ENCODE results near the gene NOL9. TPM values are rescaled to one million over a fixed set of nuclear protein-coding genes. Genes with fewer than 3 reads are reported as not detected.
A peak's percentile ranks its signal among the peaks of the same experiment; 100 is the strongest.

The NOL9 gene
- total and polyA plus RNA-seq, 2 of the 13 experiments (the other 11 are each of a cell fraction or from before 2014, with no cell fraction given) = 18.0 to 24.7 TPM

DNA sequence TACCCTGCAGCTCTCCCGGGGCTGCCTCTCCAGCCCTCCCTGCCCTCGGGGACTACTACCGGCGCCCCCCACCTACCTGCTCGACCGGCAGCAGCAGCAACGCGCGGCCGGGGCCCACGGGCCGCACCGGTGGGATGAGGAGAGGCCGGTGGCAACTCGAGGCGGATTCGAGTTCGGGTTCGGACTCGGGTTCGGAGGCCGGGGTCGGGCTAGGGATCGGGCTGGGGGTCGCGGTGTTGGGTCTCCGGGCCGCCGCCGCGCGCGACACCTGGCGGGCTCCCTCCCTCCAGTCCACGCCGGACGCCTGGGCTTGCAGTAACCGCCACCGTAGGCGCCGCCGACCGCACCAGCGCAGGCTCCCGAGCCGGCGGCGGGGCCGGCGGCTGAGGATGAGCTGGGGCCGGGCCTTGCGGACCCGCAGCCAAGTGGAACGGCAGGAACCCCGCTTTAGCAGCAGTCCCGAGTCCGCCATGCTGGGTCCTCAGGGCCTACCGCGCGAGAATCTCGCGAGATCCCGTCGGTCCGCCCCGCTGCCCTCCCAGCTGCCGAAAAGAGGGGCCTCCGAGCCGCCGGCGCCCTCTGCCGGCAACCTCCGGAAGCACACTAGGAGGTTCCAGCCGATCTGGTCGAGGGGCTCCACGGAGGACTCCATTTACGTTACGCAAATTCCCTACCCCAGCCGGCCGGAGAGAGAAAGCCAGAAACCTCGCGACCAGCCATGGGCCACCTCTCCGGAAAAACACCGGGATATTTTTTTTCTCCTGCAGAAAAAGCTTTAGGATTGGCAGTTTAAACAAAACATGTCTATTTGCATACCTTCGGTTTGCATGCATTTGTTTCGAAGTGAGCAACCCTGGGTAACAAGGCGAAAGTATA is at the start of gene NOL9 (continued):
- 0 out of 2 replicates have a peak, but pooled peaks have one; percentile 12 for TF ChIP-seq NR2F6 (IDR thresholded peaks at IDR 0.05)
- TF ChIP-seq NR2F6 (CRISPR knock-in tag; IDR thresholded peaks at IDR 0.05) = peak; percentile 27; the same call in 1 of the 2 replicates
- TF ChIP-seq MIER2 (CRISPR knock-in tag; IDR thresholded peaks at IDR 0.05) = no peak
- TF ChIP-seq NKX3-1 (CRISPR knock-in tag; IDR thresholded peaks at IDR 0.05) = no peak
- TF ChIP-seq, protein P1, sequence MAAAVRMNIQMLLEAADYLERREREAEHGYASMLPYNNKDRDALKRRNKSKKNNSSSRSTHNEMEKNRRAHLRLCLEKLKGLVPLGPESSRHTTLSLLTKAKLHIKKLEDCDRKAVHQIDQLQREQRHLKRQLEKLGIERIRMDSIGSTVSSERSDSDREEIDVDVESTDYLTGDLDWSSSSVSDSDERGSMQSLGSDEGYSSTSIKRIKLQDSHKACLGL (CRISPR knock-in tag; IDR thresholded peaks at IDR 0.05) = peak; percentile 78
- no peak for TF ChIP-seq ZNF737 (CRISPR knock-in tag; IDR thresholded peaks at IDR 0.05; ENCODE audit: borderline replicate concordance)
- TF ChIP-seq ZNF230 (CRISPR knock-in tag; IDR thresholded peaks at IDR 0.05) = no peak
- TF ChIP-seq, protein P2, sequence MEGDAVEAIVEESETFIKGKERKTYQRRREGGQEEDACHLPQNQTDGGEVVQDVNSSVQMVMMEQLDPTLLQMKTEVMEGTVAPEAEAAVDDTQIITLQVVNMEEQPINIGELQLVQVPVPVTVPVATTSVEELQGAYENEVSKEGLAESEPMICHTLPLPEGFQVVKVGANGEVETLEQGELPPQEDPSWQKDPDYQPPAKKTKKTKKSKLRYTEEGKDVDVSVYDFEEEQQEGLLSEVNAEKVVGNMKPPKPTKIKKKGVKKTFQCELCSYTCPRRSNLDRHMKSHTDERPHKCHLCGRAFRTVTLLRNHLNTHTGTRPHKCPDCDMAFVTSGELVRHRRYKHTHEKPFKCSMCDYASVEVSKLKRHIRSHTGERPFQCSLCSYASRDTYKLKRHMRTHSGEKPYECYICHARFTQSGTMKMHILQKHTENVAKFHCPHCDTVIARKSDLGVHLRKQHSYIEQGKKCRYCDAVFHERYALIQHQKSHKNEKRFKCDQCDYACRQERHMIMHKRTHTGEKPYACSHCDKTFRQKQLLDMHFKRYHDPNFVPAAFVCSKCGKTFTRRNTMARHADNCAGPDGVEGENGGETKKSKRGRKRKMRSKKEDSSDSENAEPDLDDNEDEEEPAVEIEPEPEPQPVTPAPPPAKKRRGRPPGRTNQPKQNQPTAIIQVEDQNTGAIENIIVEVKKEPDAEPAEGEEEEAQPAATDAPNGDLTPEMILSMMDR (CRISPR knock-in tag; IDR thresholded peaks at IDR 0.05) = peak; percentile 93
- peak; percentile 98 for TF ChIP-seq GATAD1 (CRISPR knock-in tag; IDR thresholded peaks at IDR 0.05)
- TF ChIP-seq, protein P3, sequence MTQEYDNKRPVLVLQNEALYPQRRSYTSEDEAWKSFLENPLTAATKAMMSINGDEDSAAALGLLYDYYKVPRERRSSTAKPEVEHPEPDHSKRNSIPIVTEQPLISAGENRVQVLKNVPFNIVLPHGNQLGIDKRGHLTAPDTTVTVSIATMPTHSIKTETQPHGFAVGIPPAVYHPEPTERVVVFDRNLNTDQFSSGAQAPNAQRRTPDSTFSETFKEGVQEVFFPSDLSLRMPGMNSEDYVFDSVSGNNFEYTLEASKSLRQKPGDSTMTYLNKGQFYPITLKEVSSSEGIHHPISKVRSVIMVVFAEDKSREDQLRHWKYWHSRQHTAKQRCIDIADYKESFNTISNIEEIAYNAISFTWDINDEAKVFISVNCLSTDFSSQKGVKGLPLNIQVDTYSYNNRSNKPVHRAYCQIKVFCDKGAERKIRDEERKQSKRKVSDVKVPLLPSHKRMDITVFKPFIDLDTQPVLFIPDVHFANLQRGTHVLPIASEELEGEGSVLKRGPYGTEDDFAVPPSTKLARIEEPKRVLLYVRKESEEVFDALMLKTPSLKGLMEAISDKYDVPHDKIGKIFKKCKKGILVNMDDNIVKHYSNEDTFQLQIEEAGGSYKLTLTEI (CRISPR knock-in tag; conservative IDR thresholded peaks at IDR 0.05) = no peak
- no peak for TF ChIP-seq ZNF224 (CRISPR knock-in tag; IDR thresholded peaks at IDR 0.05)
- TF ChIP-seq SCMH1 (CRISPR knock-in tag; IDR thresholded peaks at IDR 0.05; ENCODE audit: borderline replicate concordance) = no peak
- TF ChIP-seq RBFOX2 (IDR thresholded peaks at IDR 0.05; ENCODE audit: low read depth, low read length) = peak; percentile 91
- TF ChIP-seq JARID2 (CRISPR knock-in tag; IDR thresholded peaks at IDR 0.05; ENCODE audit: insufficient replicate concordance) = no peak
- TF ChIP-seq KLF9 (CRISPR knock-in tag; IDR thresholded peaks at IDR 0.05; ENCODE audit: low read depth) = no peak
- TF ChIP-seq HNRNPK (IDR thresholded peaks at IDR 0.05; ENCODE audit: low read depth, low read length, poor library complexity, severe bottlenecking) = no peak
- TF ChIP-seq AGO2 (optimal IDR thresholded peaks at IDR 0.05; ENCODE audit: low read depth, low read length) = peak; percentile 67
- peak; percentile 91 for TF ChIP-seq KMT2A (CRISPR knock-in tag; IDR thresholded peaks at IDR 0.05)
- TF ChIP-seq ZNF879 (CRISPR knock-in tag; IDR thresholded peaks at IDR 0.05) = no peak
- 0 out of 2 replicates have a peak, but pooled peaks have one; percentile 44 for TF ChIP-seq RELA (CRISPR knock-in tag; IDR thresholded peaks at IDR 0.05)
- TF ChIP-seq TEAD3 (CRISPR knock-in tag; optimal IDR thresholded peaks at IDR 0.05; ENCODE audit: borderline replicate concordance) = peak; percentile 61
- TF ChIP-seq MYC (CRISPR knock-in tag; IDR thresholded peaks at IDR 0.05; ENCODE audit: borderline replicate concordance) = peak; percentile 81; the same call in 1 of the 2 replicates
- TF ChIP-seq SP140L (CRISPR knock-in tag; IDR thresholded peaks at IDR 0.05; ENCODE audit: borderline replicate concordance) = no peak
- TF ChIP-seq, protein P4, sequence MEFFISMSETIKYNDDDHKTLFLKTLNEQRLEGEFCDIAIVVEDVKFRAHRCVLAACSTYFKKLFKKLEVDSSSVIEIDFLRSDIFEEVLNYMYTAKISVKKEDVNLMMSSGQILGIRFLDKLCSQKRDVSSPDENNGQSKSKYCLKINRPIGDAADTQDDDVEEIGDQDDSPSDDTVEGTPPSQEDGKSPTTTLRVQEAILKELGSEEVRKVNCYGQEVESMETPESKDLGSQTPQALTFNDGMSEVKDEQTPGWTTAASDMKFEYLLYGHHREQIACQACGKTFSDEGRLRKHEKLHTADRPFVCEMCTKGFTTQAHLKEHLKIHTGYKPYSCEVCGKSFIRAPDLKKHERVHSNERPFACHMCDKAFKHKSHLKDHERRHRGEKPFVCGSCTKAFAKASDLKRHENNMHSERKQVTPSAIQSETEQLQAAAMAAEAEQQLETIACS (CRISPR knock-in tag; IDR thresholded peaks at IDR 0.05) = no peak
- no peak for TF ChIP-seq ZFP62 (CRISPR knock-in tag; IDR thresholded peaks at IDR 0.05)
- no peak for TF ChIP-seq ZNF34 (CRISPR knock-in tag; IDR thresholded peaks at IDR 0.05; ENCODE audit: borderline replicate concordance)
- TF ChIP-seq ZSCAN25 (CRISPR knock-in tag; IDR thresholded peaks at IDR 0.05) = peak; percentile 70
